ES-I3 (cell line): Measurements from ENCODE around the gene NCAN.

Experiments
- H3K36me3 ChIP-seq: 2 replicates; pipeline ENCODE4 v1.6.1; 2013; ENCODE audit warnings: mild to moderate bottlenecking, low read length, control low read depth, moderate library complexity; ENCODE audit not compliant: insufficient read depth
- H3K4me1 ChIP-seq: 2 replicates; pipeline ENCODE4 v1.6.1; 2013; ENCODE audit warnings: mild to moderate bottlenecking, control low read depth, low read length; ENCODE audit not compliant: insufficient read depth
- H3K9ac ChIP-seq: 2 replicates; pipeline ENCODE4 v1.6.1; 2013; ENCODE audit warnings: low read depth, mild to moderate bottlenecking, low read length, moderate library complexity
- H3K9me3 ChIP-seq: 2 replicates; pipeline ENCODE4 v1.6.1; 2013; ENCODE audit warnings: mild to moderate bottlenecking, low read length, moderate library complexity; ENCODE audit not compliant: control insufficient read depth, insufficient read depth

The NCAN gene

DNA sequence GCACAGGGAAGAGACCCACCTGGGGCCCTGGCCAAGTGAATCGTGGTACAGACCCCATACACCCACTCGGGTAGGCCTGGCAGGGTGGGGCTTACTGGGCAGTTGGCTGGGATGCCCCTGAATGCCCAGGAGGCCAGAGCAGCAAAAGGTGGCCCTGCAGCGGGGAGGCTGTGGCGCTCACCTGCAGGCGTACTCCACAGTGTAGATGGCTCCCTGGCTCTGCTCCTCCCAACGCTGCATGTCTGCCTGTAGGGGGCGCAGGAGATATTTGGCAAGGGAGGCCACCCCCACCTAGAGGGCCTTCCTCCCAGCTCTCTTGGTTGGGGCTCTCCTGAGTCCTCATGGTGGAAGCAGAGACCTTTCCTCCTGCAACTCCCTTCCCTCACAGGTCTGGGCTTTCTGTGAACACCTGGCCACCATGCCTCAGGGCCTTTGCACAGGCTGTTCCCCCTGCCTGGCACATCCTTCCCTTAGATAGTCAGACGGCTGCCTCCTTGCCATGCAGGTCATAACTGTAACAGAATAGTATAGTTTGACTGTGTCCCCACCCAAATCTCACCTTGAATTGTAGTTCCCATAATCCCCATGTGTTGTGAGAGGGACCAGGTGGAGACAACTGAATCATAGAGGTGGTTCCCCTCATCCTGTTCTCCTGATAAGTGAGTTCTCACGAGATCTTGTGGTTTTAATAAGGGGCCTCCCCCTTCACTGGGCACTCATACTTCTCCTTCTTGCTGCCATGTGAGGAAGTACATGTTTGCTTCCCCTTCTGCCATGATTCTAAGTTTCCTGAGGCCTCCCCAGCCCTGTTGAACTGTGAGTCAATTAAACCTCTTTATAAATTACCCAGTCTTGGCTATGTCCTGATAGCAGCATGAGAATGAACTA lies 25.7 kb upstream of the NCAN start:
- Histone ChIP-seq H3K4me1 (no peaks in the 10 kb centered on the region), H3K9ac (no peak overlapping the region), H3K36me3 (no peaks in the 10 kb centered on the region; the same call in 1 of the 2 replicates), H3K9me3 (no peaks in the 10 kb centered on the region)

DNA sequence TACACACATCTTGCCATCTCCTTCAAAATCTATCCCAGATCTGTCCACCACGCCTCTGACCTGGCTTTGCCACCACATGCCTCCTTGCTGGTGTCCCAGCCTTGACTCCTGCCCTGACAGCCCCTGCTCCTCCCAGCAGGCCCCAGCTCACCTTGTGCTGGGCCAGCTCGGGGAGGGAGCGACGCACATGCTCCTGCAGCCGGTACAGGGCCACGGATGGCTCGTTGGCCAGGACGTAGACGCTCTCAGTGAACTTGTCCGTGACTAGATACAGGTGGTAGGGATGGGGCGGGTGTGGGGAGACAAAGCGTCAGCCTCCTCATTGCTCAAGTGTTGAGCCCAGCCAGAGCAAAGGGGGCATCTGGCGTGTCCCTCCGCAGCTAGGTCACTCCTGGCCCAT lies 25.0 kb upstream of the NCAN start:
- Histone ChIP-seq H3K9ac (no peak overlapping the region), H3K4me1 (no peaks in the 10 kb centered on the region), H3K9me3 (no peaks in the 10 kb centered on the region), H3K36me3 (no peaks in the 10 kb centered on the region; the same call in 1 of the 2 replicates)

DNA sequence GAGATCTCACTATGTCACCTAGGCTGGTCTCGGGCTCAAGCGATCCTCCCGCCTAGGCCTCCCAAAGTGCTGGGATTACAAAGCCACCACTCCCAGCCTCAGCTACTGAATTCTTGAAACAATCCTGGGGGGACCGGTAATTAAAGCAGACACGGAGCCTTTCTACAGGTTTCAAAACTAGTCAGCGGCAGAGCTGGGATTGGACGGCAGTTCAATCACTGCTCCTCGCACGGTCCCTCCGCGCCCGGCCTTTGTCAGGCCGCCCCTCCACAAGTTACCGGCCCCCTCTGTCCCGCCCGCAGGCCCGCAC lies 20.0 kb upstream of the NCAN start:
- Histone ChIP-seq H3K9me3 (no peaks in the 10 kb centered on the region), H3K36me3 (no peaks in the 10 kb centered on the region), H3K9ac (peak overlapping the region; percentile 95), H3K4me1 (no peaks in the 10 kb centered on the region)

DNA sequence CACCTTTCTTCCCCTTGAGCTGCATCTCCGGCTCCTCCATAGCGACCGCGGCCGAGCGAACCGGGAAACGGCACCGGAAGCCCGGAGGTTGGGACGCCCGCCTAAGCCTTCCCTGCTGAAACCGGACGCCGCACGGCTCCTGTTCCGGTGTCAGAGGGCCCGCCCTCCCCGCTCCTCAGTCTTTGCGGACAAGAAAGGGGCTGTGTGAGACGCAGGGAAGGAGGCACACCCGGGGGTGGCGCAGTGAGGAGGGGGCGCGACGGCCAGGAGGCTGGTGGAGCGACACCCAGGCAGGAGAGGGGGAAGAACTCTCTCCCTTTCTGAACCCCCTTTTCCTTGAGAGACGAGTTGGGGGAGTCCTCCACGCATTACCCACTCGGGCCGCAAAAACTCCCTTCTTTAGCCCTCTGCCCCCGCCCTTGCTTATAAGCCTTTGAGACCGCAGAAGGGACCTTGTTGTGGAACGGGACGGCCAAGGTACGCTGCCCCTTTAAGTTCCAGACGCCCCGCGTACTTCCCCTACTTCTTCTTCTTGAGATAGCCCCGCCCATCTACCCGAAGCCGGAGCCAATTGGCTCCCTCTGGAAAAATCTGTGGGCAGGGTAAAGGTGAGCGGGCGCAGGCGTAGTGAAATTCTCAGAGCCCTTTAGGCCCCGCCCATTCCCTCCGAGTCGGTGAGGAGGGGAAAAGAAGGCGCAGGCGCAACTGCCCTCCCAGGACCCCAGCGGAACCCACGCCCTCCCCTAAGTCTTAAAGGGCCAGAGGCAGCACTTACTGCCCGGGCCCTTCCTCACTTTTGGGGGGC lies 19.5 kb upstream of the NCAN start, which contains the start of the genes BORCS8 and RFXANK:
Gene BORCS8, minus strand, starts transcription at position 75 of the 805 bp plus-strand sequence. Its CDS starts 35 bp downstream, at position 40.
Gene RFXANK, plus strand, starts transcription at position 181 of the 805 bp plus-strand sequence. CDS start 1,689 bp downstream, outside the sequence.
- H3K9me3 ChIP-seq, result no peaks in the 10 kb centered on the region
- no peaks in the 10 kb centered on the region for H3K4me1 ChIP-seq
- H3K36me3 ChIP-seq, result no peaks in the 10 kb centered on the region
- H3K9ac ChIP-seq, result peak within 1 kb of the TSS; percentile 95

DNA sequence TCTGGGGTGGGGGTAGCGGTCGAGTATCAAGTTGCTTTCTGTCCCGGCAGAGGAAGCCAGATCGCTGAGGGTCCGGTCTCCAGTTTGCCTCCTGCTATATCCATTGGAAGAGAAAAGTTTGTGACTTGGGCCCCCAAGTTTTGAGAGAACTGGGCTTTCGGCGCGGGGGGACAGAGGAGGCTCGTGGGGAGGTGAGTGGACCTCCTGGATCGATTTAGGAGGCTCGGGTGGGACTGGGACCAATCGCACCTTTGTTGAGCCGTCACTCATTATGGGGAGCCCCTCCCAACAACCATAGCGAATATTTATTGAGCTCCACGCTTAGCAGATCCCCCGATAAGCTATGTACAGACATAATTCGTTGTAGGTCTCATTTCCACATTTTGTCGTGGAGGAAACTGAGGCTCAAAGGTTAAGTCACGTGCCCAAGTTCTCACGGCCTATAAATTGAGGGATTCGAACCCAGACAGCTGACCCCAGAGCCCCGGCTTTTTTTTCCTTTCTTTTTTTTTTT lies 18.8 kb upstream of the NCAN start:
- peak overlapping the region; percentile 95 for H3K9ac ChIP-seq
- H3K9me3 ChIP-seq, result no peaks in the 10 kb centered on the region
- no peaks in the 10 kb centered on the region for H3K36me3 ChIP-seq
- no peaks in the 10 kb centered on the region for H3K4me1 ChIP-seq

DNA sequence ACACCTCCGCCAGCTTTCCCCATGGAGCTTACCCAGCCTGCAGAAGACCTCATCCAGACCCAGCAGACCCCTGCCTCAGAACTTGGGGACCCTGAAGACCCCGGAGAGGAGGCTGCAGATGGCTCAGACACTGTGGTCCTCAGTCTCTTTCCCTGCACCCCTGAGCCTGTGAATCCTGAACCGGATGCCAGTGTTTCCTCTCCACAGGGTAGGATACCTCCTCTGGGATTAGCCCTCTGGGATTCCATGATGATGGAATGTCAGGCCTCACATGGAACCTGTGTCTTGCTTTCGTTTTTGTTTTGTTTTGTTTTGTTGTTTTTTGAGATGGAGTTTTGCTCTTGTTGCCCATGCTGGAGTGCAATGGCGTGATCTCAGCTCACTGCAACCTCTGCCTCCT lies 17.8 kb upstream of the NCAN start:
- no peak overlapping the region for H3K9ac ChIP-seq
- no peaks in the 10 kb centered on the region for H3K36me3 ChIP-seq

DNA sequence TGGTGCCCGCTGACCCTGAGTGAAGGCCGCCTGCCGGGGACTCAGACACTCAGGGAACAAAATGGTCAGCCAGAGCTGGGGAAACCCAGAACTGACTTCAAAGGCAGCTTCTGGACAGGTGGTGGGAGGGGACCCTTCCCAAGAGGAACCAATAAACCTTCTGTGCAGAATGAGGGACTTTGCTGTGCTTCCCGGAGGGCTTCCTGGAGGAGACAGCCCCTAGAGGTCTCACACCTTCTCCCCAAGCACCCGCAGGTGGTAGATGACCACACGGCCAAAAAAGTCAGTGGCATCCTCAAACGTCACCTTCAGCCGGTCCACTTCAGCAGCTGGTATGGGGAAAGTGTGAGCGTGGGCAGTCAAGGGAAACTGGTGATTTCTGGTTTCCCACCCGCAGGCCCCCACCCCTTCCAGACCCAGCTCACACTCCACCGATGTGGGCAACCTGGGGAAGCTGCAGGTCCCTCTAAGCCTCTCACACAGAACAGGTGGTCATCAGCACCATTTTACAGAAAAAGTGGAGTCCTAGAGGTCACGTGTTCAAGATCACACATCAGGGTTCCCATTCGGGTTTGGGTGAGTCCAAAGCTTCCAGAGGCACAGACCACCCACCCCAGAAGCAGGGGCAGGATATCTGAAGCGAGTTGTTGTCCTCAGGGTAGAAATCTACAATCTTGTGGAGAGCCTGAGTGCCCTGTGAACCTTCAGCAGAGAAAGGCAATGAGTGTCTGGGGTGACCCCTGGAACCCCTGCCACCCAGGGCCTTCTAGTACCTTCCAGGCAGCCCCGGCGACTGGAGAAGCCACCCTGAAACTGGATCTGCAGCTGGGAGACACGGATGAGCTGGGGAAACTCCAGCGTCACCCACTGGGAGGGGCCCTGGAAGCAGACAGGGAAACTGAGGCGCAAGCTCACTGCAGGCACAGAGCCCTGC lies 9.8 kb upstream of the NCAN start:
- Histone ChIP-seq H3K9me3 (no peaks in the 10 kb centered on the region), H3K36me3 (no peaks in the 10 kb centered on the region), H3K9ac (0 out of 2 replicates have a peak overlapping the region, but pooled peaks have one; percentile 86), H3K4me1 (no peaks in the 10 kb centered on the region)

More for the DNA sequence above, 17.8 kb upstream of the NCAN start:
- no peaks in the 10 kb centered on the region for H3K9me3 ChIP-seq
- no peaks in the 10 kb centered on the region for H3K4me1 ChIP-seq

DNA sequence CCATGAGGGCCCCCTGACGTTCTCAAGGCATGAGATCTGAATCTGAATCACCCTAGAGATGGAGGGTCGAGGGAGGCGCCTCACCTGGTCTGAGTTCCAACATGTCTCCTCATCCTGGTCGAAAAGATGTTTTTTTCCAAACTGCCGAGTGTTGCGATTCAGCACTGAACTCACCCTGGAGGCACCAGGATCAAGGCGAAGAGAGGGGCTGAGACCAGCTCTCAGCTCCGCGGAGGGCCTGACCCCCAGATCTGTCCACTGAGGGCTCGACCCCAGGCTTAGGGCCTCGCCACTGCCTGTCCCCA lies 9.1 kb upstream of the NCAN start:
- H3K4me1 ChIP-seq, result no peaks in the 10 kb centered on the region
- H3K36me3 ChIP-seq, result no peaks in the 10 kb centered on the region
- no peaks in the 10 kb centered on the region for H3K9me3 ChIP-seq
- H3K9ac ChIP-seq, result peak overlapping the region; percentile 86

DNA sequence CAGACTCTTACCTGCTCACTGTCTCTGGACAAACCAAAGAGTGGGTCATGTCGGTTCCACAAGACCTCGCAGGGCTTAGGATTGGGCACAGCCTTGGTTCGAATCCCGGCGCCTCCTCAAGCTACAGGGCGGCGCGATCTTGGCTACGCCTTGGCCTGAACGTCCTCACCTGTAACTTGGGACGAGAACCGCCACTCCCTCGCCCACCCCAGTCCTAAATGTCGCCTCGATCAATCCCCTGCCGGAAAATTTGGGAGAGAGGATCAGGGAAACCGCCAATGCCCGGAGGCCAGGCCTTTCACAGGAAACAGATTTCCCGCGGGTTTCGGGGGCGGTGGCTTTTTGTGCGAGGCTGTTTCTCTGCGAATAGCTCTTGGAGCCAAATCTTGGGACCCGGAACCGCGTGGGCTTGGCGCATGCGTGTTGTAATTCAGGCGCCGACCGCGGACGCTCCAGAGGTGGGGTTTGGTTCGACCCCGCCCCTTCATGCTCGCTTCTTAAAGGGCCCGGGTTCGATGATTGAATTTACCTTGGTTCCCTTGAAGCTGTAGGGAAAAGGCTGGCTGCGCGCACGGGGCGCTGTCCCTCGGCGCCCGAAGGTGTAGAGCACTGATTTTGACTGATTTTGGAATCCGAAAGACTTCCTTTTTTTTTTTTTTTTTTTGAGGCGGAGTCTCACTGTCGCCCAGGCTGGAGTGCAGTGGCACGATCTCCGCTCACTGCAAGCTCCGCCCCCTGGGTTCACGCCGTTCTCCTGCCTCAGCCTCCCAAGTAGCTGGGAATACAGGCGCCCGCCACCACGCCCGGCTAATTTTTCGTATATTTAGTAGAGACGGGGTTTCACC lies 8.5 kb upstream of the NCAN start, which contains the start of gene NR2C2AP:
Gene NR2C2AP, minus strand, starts transcription at position 403 of the 845 bp plus-strand sequence. Its CDS starts 354 bp downstream, at position 49.
- H3K9me3 ChIP-seq, result no peaks in the 10 kb centered on the region
- H3K36me3 ChIP-seq, result no peaks in the 10 kb centered on the region
- no peaks in the 10 kb centered on the region for H3K4me1 ChIP-seq
- H3K9ac ChIP-seq, result peak within 1 kb of the TSS; percentile 86

DNA sequence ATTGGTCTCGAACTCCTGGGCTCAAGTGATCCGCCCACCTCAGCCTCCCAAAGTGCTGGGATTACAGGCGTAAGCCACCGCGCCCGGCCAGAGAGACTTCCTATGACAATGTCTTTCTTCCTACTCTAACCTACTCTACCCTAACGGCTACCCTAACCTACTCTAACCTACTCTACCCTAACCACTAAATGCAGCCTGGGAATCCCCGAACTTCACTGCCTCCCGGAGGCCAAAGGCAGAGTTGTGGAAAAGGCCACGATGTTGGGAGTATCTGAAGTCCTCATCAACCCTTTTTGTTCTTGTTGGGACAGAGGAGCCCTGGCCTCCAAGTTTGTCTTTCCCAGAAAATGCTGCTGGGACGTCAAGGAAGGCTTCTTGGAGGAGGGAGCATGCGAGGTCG lies 7.6 kb upstream of the NCAN start:
- no peak overlapping the region for H3K9ac ChIP-seq
- H3K9me3 ChIP-seq, result no peaks in the 10 kb centered on the region
- no peaks in the 10 kb centered on the region for H3K36me3 ChIP-seq
- H3K4me1 ChIP-seq, result no peaks in the 10 kb centered on the region

DNA sequence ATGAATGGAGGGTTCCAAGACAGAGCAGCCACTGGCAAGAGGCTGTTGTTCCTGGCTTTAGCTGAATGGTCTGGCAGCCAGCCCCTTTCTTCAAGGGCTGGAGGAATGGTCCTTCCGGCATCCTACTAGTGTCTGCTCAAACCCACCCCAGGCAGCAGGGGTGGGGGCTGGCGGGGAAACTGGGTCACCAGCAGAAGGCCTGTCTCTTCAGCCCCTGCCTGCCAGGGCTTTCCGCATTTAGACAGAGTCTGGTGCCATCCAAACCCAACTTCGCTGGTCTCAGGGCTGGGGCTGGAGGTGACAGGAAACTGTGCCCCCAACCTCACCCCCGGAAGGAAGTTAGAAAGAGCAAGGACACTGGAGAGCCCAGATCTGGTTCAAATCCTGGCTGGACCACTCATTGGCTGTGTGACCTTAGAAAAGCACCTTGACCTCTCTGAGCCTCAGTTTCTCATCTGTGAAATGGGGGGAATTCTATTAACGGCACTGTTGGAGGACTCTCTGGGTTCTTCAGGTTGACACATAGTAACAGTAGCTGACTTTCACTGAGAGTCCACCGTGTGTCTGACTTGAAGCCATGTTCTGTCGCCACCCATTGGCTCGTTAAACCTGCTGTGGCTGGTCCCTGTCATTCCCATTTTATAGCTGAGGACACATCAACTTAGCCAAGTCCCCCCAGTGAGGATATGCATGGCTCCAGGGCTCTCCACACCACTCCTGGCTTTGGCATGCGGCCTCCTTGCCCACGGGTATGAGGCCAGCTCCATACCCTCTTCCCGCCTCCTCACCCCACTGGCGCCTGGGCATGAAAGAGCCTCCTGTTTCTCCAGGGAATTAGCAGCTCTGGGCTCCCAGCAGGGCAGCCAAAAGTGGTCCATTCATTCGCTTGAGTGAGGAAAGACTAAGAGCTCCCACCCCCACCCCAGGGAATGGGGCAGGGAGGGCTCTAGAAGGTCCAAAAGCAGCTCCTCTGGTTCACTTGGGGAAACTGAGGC lies 6.0 kb upstream of the NCAN start:
- H3K9ac ChIP-seq, result no peak overlapping the region
- no peaks in the 10 kb centered on the region for H3K36me3 ChIP-seq
- no peaks in the 10 kb centered on the region for H3K4me1 ChIP-seq
- no peaks in the 10 kb centered on the region for H3K9me3 ChIP-seq

DNA sequence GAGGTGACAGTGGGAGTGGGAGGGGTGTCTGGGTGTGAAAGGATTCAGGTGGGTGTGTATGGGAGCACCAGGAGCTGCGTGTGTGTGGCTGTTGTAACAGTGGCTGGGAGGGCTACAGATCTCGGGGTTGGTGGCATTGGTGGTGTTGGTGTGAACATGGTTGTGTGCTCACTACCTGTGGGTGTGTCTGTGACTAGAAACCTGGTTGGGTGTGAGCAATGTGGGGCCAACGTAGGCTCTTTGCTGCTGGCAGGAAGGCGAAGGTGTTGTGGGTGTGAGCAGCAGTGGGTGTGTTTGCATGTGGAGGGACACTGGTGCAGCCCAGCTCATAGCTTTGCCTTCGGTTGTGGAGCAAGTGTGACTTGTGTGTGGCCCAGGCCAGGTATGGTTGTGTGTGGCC lies 4.8 kb upstream of the NCAN start:
- no peak overlapping the region for H3K9ac ChIP-seq
- H3K9me3 ChIP-seq, result no peaks in the 10 kb centered on the region
- no peaks in the 10 kb centered on the region for H3K36me3 ChIP-seq
- H3K4me1 ChIP-seq, result no peaks in the 10 kb centered on the region
